Astrocyte of the spinal cord (primary cell): ENCODE measurements around the gene JUN.

Experiments
- DNase-seq: peaks from one replicate; pipeline ENCODE4 v3.0.0; 2011; ENCODE audit warnings: low read depth, low spot score
- H3K4me3 ChIP-seq: 2 replicates; pipeline ENCODE4 v1.5.1; 2011; ENCODE audit warnings: low read depth, mild to moderate bottlenecking, low read length, moderate library complexity
- CTCF ChIP-seq: IDR thresholded peaks from 2 replicates; pipeline ENCODE4 v1.5.1; 2012; ENCODE audit warnings: low read depth, mild to moderate bottlenecking, low read length, inconsistent platforms
- in situ Hi-C: cut with HindIII; loops from 2 replicates; pipeline ENCODE4 v1.10.0; 2017; ENCODE audit warnings: low sequenced_read_pairs

Gene JUN

GRCh38 chr1:58746757-58747156 lies 37.1 kb downstream of the JUN start:
- H3K4me3 ChIP-seq = no peak overlapping the region
- TF ChIP-seq CTCF = no peak
- in situ Hi-C loops = no loop called here
- no peak for DNase-seq

DNA sequence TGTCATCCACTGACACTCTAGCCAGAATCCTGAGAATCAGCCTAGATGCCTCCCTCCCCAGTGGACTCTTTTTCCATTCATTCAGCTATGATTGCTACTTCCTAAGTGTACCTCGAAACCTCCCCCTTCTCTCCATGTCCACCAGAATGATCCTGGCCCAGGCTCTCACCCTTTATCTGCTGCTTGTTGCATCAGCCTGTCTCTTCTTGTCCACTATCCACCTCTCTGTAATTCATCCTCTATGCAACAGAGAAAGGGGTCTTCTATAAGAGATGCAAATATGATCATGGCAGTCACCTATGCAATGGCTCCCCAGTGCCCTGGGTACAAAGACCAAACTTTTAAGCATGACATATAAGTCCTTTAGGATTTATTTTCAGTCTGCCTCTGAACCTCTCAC lies 37.7 kb downstream of the JUN start:
- no peak for TF ChIP-seq CTCF
- H3K4me3 ChIP-seq = no peak overlapping the region
- in situ Hi-C loops = no loop called here
- no peak for DNase-seq

- H3K4me3 ChIP-seq = no peak overlapping the region
- DNase-seq = no peak
- in situ Hi-C loops = no loop called here
- TF ChIP-seq CTCF = no peak
Measured at GRCh38 chr1:58745666-58746065, 38.2 kb downstream of the JUN start.

GRCh38 chr1:58745117-58745516 lies 38.7 kb downstream of the JUN start:
- DNase-seq = no peak
- in situ Hi-C loops = no loop called here
- no peak overlapping the region for H3K4me3 ChIP-seq
- TF ChIP-seq CTCF = no peak

DNA sequence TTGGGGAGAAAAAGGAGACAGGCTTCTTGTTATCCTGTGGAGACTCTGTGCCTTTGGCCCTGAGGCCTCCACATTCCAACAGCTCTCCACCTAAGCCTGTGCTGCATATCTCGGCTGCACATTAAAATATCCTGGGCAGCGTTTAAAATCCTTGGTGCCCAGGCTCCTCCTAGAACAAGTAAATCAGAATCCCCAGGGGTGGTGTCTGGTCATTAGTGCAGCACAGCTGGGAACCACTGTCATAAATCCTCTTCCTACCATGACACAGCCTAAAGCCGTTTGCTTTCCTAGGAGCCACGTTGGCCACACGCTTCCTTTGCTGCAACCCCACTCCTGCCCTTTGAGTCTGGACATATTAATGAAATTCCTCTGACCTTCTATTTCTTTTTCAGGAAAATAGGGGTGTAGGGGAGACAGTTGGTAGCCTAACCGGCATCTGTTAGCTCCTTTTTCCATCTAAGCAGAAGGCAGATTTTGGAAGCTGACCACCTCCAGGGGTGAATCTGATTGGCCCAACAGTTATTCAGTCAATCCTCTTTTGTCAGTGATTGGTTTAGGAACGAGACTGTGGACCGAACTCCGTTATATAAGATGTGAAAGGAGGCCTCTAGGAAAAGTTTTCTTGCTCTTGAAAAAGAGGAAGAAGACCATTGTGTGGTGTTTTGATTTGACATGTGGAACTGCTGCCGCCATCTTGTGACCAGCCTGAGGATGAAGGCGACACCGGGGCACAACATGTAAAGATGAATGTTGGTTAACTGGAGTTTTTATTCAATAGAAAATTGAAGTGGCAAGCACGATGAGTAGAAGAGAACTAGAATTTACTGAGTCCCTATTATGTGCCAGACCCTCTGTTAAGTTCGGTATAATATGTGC lies 41.9 kb downstream of the JUN start:
- in situ Hi-C loops = no loop called here
- H3K4me3 ChIP-seq = no peak overlapping the region
- TF ChIP-seq CTCF = no peak
- no peak for DNase-seq

GRCh38 chr1:58739856-58740466 lies 43.9 kb downstream of the JUN start:
- no peak overlapping the region for H3K4me3 ChIP-seq
- in situ Hi-C loops = no loop called here
- DNase-seq = peak; percentile 75
- TF ChIP-seq CTCF = peak; percentile 60
